Medulla oblongata (tissue), 1 donor: ENCODE data around the gene UBXN2A.
"Not testable (repeated sequence)": the region's sequence is repeated elsewhere in the genome, so short reads cannot be mapped to it uniquely, and the experiment has no call there.

Experiments used
- DNase-seq: peaks from one replicate; pipeline ENCODE4 v3.0.0-alpha.2; 2015; ENCODE audit errors: extremely low spot score

The UBXN2A gene

DNA sequence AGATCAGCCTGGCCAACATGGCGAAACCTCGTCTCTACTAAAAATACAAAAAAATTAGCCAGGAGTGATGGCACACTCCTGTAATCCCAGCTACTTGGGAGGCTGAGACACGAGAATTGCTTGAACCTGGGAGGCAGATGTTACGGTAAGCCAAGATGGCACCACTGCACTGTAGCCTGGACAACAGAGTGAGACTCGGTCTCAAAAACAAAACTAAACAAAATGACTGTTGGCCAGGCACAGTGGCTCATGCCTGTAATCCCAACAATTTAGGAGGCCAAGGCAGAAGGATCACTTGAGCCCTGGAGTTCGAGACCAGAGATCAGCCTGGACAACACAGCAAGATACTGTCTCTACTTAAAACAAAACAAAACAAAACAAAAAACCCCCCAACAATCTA, 102.9 kb downstream of the UBXN2A start:
- DNase-seq, result not testable (repeated sequence)

DNA sequence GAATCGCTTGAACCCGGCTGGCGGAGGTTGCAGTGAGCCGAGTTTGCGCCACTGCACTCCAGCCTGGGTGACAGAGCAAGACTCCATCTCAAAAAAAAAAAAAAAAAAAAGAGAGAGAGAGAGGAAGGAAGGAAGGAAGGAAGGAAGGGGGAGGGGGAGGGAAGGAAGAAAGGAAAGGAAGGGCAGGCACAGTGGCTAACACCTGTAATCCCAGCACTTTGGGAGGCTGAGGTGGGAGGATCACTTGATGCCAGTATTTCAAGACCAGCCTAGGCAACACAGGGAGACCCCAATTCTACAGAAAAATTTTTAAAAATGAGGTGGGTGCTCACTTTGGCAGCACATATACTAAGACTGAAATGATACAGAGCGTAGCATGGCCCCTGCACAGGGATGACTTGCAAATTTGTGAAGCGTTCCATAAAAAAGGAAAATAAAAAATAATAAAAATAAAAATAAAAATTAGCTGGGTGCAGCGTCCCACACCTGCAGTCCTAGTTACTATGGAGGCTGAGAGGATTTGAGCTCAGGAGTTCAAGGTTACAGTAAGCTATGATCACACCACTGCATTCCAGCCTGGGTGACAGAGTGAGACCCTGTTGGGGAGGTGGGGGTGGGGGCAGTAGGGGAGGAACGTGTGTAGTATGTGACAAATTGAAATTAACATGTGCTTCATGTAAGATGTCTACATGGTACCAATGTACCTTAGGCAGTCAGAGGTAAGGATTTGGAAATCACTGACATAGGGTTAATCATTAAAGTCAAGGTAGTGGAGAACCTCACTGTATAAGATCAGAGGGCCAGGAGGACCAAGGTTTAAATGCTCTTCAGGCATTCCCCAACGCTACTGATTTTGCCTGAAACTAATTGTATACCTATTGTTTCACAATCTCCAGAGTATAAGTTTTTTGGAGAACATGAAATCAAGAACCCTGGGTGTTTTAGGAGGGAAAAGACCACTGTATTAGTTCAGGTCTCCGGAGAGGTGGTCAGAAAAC, 105.5 kb downstream of the UBXN2A start:
- DNase-seq, result no peak

DNA sequence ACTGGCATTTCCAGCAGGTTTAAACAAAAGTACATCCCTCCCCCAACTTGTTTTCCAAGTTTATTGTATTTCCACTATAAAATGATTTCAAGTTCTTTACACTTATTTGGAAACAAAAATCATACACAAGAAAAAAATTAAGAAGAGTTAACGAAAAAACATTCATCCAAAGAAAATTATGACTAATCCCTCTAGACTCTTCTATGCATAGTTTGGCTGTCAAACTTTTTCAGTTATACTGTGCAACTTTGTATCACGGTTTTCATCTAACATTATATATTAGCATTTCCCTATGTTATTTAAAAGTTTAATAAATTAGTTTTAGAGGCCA, 106.3 kb downstream of the UBXN2A start:
- no peak for DNase-seq

DNA sequence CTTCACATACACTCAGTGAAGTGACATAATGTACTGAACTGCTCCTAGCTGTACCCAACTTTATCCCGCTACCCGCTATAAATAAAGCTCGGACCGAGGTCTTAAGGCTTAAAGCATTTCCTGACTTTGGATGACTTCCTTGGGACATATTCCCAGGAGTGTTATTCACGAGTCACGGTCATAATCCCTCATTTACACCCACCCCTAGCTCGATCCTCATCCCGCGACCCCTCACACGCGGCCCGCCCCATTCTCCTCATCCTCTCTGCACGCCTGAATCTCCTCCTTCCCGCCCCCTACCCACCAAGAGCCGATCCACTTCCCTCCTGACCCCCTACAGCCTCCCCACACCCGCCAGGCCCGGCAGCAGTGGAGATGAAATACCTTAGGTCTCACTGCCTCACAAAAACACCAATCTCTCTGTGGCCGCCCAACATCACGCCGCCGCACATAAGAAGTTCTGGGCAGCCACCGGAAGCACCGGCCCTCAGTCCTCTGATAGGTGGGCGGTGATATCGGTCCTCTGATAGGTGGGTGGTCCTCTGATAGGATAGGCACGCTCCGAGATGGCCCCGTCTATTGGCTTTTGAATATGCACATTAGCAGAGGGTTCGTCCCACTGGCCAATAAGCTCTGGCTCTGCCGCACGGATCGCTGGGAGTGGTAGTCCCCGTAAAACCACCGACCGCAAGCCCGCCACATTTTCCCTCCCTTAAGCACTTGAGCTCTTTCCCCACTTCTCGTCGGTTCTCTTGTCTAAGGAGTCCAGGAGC, 106.9 kb downstream of the UBXN2A start, which contains the start of gene WDCP:
Gene WDCP, minus strand, starts transcription at position 462 of the 773 bp plus-strand sequence. CDS start 7,897 bp downstream, outside the sequence.
- DNase-seq, result peak; percentile 99

DNA sequence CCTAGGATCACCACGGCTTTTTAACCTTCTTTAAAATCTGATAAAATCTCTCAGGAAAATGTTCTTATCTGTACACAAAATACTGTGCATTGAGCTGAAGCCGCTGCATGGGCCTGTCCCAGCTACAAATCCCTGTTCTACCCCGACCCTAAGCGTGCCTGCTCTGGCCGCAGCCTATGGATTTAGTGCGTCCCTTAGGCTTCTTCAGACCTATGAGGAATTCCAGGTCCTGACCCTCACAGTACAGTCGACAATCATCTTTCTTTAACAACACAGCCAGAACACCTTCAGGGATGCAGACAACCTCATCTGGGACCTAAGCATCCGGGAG, 107.4 kb downstream of the UBXN2A start:
- DNase-seq, result no peak

DNA sequence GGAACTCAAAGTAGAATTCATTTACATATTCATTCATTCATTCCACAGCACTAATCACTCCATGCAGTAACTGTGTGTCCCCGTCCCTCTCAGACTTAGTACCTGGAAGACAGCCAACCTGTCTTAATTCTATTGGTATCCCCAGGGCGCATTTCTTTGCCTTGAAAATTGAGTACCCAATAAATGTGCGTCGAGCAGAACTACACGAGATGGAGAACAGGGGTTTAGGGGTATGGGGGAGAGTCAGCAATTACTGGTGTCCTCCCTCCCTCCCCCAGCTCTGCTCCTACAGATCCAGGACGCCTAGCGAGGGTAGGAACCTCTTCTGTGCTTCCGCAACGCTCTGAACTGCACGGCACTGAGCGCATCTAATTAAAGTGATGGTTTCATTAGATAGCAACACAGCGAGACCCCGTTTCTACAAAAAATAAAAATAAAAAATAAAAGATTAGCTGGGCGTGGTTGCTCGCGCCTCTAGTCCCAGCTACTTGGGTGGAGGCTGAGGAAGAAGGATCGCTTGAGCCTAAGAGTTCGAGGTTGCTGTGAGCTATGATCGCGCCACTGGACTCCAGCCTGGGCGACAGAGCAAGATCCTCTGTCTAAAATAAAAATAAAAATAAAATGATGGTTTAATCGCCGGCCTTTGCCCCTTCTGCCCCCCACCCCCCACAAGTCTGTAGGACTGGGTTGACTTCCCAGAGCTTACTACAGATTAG, 108.7 kb downstream of the UBXN2A start:
- no peak for DNase-seq

DNA sequence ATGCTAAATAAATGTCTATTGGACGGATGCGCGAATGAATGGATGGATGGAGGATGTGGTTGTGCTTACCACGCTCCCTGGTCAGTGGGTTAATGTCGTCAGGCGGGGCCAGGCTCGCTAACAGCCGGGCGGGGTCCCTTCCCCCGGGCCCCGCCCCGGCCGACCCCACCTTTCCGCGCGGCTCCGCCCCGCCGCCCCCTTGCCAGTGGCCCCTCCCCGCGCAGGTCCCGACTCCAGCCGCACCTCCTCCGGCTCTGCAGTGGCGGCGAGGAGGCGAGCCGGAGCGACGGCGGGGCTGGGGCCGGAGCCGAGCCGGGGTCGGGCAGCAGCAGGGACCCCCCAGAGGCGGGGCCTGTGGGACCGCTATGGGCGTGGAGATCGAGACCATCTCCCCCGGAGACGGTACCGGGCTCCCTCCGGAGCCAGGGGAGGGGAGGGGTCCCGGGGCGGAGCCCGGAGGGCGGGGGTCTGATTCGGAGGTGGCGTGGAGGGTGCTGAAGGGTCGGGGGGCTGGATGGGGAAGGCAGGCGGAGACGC, 109.3 kb downstream of the UBXN2A start, which contains the start of gene FKBP1B:
Gene FKBP1B, plus strand, starts transcription at position 257 of the 537 bp plus-strand sequence. Its CDS starts 109 bp downstream, at position 366.
- no peak for DNase-seq

DNA sequence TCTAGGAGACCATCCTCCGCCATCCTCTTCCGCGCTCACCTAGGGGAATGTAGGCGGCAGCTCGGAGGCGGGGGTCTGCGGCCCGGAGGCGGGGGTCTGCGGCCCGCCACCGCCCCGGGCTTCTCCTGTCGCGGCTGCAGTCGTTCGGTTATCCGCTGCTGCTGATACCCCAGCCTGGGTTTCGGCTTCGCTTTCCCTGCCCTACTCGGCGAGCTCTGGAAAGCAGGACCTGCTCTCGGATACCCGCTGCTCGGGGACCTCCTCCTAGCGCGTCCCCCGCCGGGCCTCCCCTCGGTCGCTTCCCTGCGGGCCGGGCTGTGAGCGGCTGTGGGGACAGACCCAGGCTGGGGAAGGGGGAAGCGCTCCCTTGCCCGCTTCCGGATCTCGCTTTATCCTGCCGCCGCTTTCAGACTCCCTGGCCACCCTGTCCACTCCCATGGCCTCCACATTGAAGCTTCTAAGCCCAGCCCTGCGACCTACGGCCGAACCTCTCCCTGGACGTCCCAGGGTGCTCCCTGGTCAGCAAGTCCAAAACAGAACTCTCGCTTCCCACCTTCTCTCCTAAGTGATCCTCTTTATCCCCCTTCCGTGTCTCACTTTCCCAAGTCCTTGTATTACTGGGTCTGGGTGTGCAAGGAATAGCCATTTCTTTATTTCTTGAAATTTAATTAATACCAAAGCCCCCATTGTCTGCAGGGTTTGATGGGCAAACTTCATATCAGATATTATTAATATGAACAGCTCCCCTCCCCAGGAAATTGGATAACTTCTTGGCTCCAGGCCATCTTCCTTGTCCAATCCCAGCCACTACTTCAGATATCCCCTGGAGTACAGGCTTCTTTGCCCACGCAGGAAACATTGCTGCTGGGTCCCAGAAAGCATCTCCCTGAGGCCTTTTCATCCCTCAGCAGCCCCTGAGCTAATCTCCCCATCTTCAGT, 110.0 kb downstream of the UBXN2A start:
- no peak for DNase-seq

DNA sequence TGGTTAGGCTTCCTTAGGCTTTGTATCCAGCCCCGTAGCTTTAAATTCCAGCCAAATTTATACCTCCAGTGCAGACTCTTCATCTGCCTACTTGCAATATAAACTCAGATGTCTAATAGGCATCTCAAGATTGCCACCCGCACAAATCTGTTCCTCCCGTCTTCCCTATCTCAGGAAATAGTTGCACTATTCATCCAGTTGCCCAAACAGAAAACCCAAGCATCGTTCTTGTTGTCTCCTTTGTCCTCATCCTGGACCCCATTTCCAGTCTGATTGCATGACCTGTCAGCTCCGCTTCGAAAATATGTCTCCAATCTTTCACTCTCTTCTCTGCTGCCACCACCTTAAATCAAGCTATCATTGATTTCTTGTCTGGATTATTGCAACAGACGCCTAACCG, 111.6 kb downstream of the UBXN2A start:
- no peak for DNase-seq

DNA sequence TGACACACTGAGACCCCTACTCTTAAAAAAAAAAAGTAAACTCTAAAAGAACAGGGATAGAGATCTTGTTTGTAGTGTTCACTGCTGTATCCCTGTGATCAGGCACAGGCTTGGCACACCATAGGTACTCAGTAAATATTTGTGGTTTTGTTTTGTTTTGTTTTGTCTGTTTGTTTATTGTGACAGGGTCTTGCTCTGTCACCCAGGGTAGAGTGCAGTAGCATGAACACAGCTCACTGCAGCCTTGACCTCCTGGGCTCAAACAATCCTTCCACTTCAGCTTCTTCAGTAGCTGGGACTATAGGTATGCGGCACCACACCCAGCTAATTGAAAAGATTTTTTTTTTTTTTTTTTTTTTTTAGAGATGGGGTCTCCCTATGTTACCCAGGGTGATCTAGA, 112.7 kb downstream of the UBXN2A start:
- DNase-seq, result no peak
